Adrenal gland (tissue), 5 donors: ENCODE results near the gene ORC4.

Experiments
- POLR2A ChIP-seq, 2 donors: fragments of 450-650 bp; IDR thresholded peaks; one replicate each; pipeline ENCODE4 v1.6.1; 2017; ENCODE audit warnings: antibody characterized with exemption in 2 of 2, mild to moderate bottlenecking in 2 of 2, moderate library complexity in 1 of 2
- TF ChIP-seq, protein P1 (sequence below), 6 experiments: fragments of 450-650 bp in 4 of 6; fragments of 200-600 bp in 2 of 6; sonication (generic) in 1 of 6; IDR thresholded peaks; 1 replicate in 5 of 6; 2 replicates in 1 of 6; pipeline versions ENCODE4 v1.5.1 to v1.8.0; 2016 to 2021; ENCODE audit warnings: antibody characterized with exemption in 6 of 6, mild to moderate bottlenecking in 2 of 6, moderate library complexity in 1 of 6
- donor health status: DM: no; HTN: no; CAD: no.

- TF ChIP-seq, protein P1, sequence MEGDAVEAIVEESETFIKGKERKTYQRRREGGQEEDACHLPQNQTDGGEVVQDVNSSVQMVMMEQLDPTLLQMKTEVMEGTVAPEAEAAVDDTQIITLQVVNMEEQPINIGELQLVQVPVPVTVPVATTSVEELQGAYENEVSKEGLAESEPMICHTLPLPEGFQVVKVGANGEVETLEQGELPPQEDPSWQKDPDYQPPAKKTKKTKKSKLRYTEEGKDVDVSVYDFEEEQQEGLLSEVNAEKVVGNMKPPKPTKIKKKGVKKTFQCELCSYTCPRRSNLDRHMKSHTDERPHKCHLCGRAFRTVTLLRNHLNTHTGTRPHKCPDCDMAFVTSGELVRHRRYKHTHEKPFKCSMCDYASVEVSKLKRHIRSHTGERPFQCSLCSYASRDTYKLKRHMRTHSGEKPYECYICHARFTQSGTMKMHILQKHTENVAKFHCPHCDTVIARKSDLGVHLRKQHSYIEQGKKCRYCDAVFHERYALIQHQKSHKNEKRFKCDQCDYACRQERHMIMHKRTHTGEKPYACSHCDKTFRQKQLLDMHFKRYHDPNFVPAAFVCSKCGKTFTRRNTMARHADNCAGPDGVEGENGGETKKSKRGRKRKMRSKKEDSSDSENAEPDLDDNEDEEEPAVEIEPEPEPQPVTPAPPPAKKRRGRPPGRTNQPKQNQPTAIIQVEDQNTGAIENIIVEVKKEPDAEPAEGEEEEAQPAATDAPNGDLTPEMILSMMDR (IDR thresholded peaks at IDR 0.05), result no peak
- no peak for TF ChIP-seq POLR2A (IDR thresholded peaks at IDR 0.05)
Measured at GRCh38 chr2:147968571-147968970, 52.0 kb downstream of the ORC4 start.
